Transverse colon (tissue), 4 donors: ENCODE measurements around the gene TUBG2.

Experiments
- EP300 ChIP-seq: sonication (generic); formaldehyde crosslinking; IDR thresholded peaks from one replicate; pipeline ENCODE4 v1.6.1; 2017; ENCODE audit warnings: antibody characterized with exemption, low read depth
- POLR2A ChIP-seq: fragments of 450-650 bp; IDR thresholded peaks from one replicate; pipeline ENCODE4 v1.6.1; 2016; ENCODE audit warnings: antibody characterized with exemption, mild to moderate bottlenecking, moderate library complexity
- POLR2AphosphoS5 ChIP-seq, 3 donors: sonication (generic); formaldehyde crosslinking; IDR thresholded peaks; one replicate each; pipeline ENCODE4 v1.6.1; 2016; ENCODE audit warnings: antibody characterized with exemption in 3 of 3
- TF ChIP-seq, protein P1 (sequence below), 5 experiments: fragments of 200-600 bp in 3 of 5; fragments of 450-650 bp in 2 of 5; sonication (generic) in 3 of 5; IDR thresholded peaks; 1 replicate in 2 of 5; 2 replicates in 3 of 5; pipeline ENCODE4 v1.5.1; 2016 to 2017; ENCODE audit warnings: antibody characterized with exemption in 5 of 5, inconsistent platforms in 3 of 5, mild to moderate bottlenecking in 2 of 5, moderate library complexity in 1 of 5

DNA sequence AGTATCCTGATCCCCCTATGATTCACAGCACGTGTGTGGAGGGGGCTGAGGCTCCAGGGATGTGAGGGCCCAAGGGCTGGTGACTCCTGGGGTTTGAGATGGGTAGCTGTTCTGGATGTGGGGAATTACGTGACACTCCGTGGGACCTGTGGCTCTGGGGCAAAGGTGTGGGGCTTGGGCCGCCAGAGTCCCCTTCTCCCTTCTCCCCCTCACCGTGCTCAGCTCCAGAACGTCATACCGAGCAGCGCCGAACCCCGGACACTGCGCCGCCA, 10.6 kb downstream of the TUBG2 start:
- TF ChIP-seq, protein P1, sequence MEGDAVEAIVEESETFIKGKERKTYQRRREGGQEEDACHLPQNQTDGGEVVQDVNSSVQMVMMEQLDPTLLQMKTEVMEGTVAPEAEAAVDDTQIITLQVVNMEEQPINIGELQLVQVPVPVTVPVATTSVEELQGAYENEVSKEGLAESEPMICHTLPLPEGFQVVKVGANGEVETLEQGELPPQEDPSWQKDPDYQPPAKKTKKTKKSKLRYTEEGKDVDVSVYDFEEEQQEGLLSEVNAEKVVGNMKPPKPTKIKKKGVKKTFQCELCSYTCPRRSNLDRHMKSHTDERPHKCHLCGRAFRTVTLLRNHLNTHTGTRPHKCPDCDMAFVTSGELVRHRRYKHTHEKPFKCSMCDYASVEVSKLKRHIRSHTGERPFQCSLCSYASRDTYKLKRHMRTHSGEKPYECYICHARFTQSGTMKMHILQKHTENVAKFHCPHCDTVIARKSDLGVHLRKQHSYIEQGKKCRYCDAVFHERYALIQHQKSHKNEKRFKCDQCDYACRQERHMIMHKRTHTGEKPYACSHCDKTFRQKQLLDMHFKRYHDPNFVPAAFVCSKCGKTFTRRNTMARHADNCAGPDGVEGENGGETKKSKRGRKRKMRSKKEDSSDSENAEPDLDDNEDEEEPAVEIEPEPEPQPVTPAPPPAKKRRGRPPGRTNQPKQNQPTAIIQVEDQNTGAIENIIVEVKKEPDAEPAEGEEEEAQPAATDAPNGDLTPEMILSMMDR (IDR thresholded peaks at IDR 0.05) = no peak
- no peak for TF ChIP-seq POLR2AphosphoS5 (IDR thresholded peaks at IDR 0.05)
- no peak for TF ChIP-seq POLR2A
- no peak for TF ChIP-seq EP300
